HG03280 (cell line): ENCODE results near the gene FGD6.
"Not testable (repeated sequence)": the region's sequence is repeated elsewhere in the genome, so short reads cannot be mapped to it uniquely, and the experiment has no call there.

ENCODE experiments used
- ATAC-seq: cut with Tn5 transposase; IDR thresholded peaks from one replicate; pipeline ENCODE4 v1.9.1; 2021; ENCODE audit warnings: mild to moderate bottlenecking, moderate library complexity; ENCODE audit not compliant: unreplicated experiment

The FGD6 gene

GRCh38 chr12:95182868-95183415, 34.3 kb downstream of the FGD6 start:
- peak; percentile 42 for ATAC-seq

GRCh38 chr12:95181103-95181502, 36.2 kb downstream of the FGD6 start:
- no peak for ATAC-seq

DNA sequence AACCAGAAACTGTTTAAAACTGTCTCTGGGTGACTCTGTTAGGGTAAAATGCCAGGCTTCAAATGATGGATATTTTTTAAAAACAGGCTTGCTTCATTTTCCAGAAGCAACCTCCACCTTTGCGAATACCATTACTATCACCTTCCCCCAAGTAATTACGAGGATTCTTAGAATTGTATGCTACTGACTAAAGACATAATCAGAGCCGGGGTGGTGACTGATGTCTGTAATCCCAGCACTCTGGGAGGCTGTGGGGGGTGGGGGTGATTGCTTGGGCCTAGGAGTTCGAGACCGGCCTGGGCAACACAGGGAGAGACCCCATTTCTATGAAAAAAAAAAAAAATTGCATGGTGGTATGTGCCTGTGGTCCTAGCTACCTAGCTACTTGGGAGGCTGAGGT, 38.3 kb downstream of the FGD6 start:
- ATAC-seq: no peak

GRCh38 chr12:95178136-95178535, 39.1 kb downstream of the FGD6 start:
- ATAC-seq: no peak

DNA sequence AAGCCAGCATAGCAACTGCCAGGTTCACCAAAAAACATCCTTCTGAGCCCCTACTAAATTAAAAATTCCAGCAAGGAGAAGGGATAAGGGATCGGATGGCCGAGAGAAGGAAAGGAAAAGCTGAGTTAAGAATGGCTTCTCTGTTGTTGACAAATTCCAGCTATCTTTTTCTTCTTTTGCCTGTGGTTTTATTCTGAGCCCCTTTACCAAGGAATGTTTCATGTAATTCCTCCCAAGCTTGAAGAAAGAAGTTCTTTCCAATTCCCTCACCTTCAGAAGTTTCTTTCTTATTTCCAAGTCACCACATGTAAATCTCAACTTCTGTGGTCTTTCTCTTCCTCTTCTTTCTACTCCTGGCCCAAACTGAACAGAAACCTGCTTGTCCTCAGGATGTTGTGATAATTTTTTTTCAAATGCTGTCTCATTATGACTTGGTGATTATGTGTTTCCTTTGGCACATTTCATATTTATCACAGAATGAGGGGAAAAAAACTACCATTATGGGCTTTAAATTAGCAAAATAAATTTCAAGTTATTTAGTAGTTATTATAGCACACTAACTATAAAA, 40.0 kb downstream of the FGD6 start:
- ATAC-seq: no peak

DNA sequence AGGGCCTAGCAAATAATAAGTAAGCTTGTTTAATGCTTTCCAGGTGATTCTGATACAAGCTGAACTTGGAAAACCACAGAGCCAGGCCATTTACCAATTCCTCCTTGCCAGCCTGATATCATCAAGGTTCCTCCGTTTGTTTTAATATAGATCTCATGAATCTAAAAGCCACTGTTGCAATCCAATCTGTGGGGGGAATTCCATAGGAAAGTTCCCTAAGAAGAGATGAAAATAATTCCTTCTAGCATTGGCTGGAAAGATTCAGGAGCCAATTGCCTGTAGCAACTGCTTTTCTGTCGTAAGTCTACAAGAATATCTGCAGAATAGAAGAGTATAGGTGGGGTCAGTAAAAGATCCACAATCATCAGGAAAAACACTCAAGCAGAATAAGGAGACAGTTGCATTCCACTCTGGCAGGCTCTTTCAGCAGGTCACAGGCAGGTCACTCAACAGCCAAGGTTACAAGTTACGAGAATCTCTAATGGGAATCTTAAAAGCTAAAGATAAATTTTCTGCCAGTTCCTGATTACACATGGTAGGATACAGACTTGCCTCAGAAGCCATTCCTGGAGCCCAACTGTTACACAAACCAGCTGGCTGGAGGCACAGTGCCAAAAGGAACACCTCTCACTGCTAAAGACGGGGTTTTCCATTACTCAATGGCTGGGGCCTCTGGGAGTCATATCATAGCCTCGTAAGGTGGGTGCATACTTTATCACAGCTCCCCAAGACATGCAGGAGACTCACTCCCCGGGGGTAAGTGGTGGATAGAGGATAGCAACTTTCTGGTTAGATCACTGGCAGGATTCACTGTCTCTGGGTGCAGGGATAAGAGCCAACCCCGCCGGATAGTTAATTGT, 43.6 kb downstream of the FGD6 start:
- ATAC-seq: no peak

- no peak for ATAC-seq
These were observed 47.9 kb downstream of the FGD6 start for GRCh38 chr12:95169368-95169767.

GRCh38 chr12:95168746-95169145, 48.5 kb downstream of the FGD6 start:
- ATAC-seq: no peak

DNA sequence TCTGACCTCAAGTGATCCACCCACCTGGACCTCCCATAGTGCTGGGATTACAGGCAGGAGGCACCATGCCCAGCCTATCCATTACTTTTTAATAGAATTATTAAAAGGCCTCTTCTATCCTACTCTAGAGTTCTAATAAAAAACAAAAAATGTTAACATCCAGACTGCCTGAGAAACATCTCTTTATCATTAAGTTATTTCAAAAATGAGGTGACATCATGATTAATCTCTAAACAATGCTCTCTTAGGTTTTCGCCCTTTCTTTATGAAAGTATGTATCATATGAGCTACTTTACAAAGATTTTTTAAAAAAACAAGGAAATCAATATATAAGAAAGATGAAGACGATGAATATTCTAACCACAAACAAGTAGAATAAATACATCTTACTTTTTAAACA, 52.6 kb downstream of the FGD6 start:
- no peak for ATAC-seq

DNA sequence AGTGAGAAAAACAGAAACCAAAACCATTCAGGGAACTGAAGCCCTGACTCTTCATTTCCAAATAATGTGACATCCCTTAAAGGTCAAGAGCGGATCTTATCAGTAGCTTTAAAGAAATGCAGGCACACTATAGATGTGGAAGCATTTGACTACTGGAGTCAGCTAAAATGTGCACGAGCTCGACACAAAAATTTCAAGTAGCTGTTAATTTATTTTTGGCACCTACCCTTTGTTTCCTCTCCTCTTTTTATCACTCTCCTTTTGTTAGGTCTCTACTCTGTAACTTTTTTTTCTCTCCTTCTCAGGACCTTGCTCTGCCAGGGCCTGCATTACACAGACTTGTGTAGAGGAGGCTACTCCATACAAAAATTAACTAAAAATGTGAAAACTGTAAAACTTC, 58.3 kb downstream of the FGD6 start:
- no peak for ATAC-seq

DNA sequence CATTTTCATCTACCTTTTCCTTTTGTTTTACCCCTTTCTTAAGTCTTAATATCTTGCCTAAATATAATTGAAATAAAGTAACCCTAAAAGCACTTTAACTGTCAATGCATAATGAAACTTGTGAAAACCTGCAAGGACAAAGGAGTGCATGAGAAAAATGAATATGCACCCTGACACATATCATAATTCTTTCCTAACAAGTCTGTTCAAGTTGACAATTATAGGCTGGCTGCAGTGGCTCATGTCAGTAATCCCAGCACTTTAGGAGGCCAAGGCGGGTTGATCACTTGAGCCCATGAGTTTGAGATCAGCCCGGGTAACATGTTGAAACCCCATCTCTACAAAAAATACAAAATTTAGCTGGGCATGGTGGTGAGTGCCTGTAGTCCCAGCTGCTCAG, 65.4 kb downstream of the FGD6 start:
- ATAC-seq: no peak

DNA sequence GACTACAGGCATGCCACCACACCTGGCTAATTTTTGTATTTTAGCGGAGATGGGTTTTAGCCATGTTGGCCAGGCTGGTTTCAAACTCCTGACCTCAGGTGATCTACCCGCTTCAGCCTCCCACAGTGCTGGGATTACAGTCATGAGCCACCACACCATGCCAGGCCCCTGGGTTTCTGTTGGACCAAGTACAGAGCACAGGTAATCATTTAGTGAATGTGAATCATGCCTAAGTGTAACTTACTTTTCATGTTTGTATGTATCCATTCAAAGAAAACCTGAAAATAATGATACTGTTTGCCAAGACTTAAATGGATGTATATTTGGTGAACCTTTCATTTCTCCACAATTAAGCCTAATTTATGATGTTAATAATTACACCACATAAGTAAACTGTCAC, 65.9 kb downstream of the FGD6 start:
- ATAC-seq: no peak

DNA sequence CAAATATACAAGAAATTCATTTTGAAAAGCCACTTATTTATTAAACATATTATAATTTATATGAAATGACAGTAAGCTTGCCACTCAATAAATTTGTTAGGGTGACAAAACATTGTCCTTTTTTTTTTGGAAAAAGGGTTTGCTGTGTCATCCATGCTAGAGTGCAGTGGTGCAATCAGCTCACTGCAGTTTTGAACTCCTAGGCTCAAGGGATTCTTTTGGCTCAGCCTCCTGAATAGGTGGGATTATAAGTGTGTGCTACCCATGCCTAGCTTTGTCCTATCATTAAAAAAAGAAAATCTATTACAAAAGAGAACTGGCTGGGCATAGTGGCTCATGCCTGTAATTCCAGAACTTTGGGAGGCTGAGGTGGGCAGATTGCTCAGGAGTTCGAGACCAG, 66.8 kb downstream of the FGD6 start:
- no peak for ATAC-seq

DNA sequence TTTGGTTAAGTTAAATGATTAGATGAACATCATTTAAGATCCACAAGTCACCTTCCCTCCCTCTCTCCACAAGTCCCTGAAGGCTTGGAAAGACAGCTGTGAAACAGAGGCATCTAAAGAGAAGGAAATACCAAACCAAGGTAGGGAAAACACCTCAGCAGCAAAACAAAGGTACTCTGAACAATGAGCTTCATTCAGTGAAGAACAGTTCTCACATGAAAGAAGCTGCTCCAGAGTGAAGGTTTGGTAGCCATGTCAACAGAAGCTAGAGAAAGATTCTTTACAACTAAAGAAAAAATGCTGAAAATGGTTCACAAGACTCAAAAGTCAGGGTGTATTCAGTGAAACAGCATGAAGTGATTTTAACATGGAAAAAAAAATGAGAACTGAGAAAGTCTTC, 69.4 kb downstream of the FGD6 start:
- no peak for ATAC-seq

DNA sequence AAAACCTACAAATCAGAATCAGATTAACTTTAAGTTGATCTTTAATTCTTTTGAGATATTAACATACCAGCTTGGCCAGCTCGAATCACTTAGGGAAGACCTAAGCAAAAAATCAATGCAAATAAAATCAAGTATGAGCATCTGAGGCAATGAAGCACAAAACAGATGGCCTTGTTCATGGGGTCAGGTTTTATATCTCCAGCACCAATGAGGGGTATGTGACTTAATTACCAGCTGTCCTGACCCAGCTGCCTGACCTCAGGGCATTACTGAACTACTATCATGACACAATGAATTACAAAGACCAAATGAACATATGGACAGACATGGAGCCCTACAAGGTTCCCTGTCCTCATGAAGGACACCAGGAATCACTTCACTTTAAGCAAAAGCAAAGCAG, 70.5 kb downstream of the FGD6 start:
- no peak for ATAC-seq

- no peak for ATAC-seq
These were observed 73.6 kb downstream of the FGD6 start for GRCh38 chr12:95143621-95144205.

- no peak for ATAC-seq
These were observed 74.7 kb downstream of the FGD6 start for GRCh38 chr12:95142431-95143151.

DNA sequence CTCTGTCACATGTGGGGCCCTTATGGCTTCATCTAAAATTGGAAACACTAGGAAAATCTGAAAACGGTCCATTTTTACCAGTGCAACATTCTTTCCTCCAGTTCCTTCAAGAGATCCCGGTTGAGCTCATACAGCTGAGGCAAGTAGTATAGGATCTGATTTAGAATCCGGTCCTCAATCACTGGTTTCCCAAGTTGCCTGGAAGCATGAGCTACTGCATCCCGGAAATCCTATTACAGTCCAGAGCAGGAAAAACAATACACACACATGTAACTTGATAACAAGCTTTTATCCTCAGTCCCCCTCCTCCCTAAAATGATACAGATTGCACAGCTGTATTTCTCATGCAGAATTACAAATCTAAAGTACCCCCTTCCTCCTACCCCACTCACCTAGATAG, 76.0 kb downstream of the FGD6 start:
- ATAC-seq: no peak

GRCh38 chr12:95138031-95138430, 79.2 kb downstream of the FGD6 start:
- ATAC-seq: not testable (repeated sequence)

DNA sequence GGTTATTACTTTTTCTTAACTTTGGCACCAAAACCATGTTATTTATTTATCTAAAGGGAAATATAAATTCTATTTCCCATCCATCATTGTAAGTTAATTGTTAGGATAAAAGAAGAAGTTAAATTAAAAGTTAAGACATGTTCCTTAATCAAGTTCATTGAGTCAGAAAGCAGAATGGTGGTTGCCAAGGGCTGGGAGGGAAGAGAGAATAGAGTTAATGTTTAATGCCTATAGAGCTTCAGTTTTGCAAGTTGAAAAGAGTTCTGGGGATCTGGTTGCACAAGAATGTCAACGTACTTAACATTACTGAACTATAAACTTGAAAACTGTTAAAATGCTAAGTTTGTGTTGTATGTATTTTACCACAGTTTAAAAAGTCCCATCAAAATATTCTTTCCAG, 80.7 kb downstream of the FGD6 start:
- ATAC-seq: no peak

GRCh38 chr12:95134085-95134484, 83.2 kb downstream of the FGD6 start:
- ATAC-seq: no peak
